Upper lobe of right lung (tissue), 1 donor: ENCODE results near the gene PRR15. TPM values are rescaled to one million over a fixed set of nuclear protein-coding genes. Genes with fewer than 3 reads are reported as not detected.

ENCODE experiments used
- ATAC-seq: fragments of 200-7000 bp; cut with Tn5 transposase; one replicate; pipeline ENCODE4 v1.9.1; 2020; ENCODE audit warnings: mild to moderate bottlenecking, moderate library complexity
- DNase-seq: peaks from one replicate; pipeline ENCODE4 v3.0.0-alpha.2; 2020
- H3K27ac ChIP-seq: fragments of 200-600 bp; one replicate; pipeline ENCODE4 v1.8.0; 2022
- H3K27me3 ChIP-seq: fragments of 200-600 bp; one replicate; pipeline ENCODE4 v1.8.0; 2022; ENCODE audit warnings: mild to moderate bottlenecking
- H3K36me3 ChIP-seq: fragments of 200-600 bp; one replicate; pipeline ENCODE4 v1.8.0; 2022
- H3K4me1 ChIP-seq: fragments of 200-600 bp; one replicate; pipeline ENCODE4 v1.8.0; 2022
- H3K4me3 ChIP-seq: fragments of 200-600 bp; one replicate; pipeline ENCODE4 v1.8.0; 2022; ENCODE audit warnings: mild to moderate bottlenecking
- H3K9me3 ChIP-seq: fragments of 200-600 bp; one replicate; pipeline ENCODE4 v1.8.0; 2022
- intact Hi-C: fragments of 100-400 bp; cut with DNase I; formaldehyde crosslinking; loops from one replicate; pipeline ENCODE4 v1.11.0; 2022
- total RNA-seq: library from RNA; stranded (reverse); fragmentation: NEBNext Ultra II Directional; extraction: Animal tissue kit (Norgen Biotek cat#: 25700); gene quantifications from one replicate; pipeline ENCODE4 v1.2.1, GENCODE V29; 2021
- TF ChIP-seq, protein P1 (sequence below): fragments of 200-600 bp; IDR thresholded peaks from one replicate; pipeline ENCODE4 v1.8.0; 2022; ENCODE audit warnings: antibody characterized with exemption
- donor health status: DM: no; HTN: yes; CAD: no; lungs with severe emphysema.

PRR15 gene
- total RNA-seq, 1 donor from 2014 or later: 2.1 TPM

DNA sequence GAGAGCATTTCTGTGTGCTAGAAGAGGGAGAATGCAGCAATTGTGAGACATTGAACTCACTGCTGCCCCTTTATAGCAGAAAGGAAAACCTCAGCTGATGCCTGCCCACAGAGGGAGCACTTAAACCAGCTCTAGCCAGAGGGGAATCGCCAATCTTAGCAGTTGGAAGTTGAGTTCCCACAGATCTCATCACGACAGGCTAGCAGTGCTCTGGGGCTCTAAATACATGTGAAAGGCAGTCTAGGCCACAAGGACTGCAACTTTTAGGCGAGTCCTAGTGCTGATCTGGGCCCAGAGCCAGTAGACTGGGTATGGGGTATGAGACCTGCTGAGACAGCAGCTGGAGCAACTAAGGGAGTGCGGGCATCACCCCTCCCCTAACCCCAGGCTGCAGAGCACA lies 25.2 kb upstream of the PRR15 start:
- H3K27me3 ChIP-seq: peaks cover 5% of the 10 kb centered on the region
- no peaks in the 10 kb centered on the region for H3K9me3 ChIP-seq
- H3K4me3 ChIP-seq: no peak overlapping the region
- H3K27ac ChIP-seq: no peak overlapping the region
- ATAC-seq (no peak), DNase-seq (no peak)
- no peaks in the 10 kb centered on the region for H3K4me1 ChIP-seq
- H3K36me3 ChIP-seq: no peaks in the 10 kb centered on the region
- intact Hi-C loops: no loop called here
- TF ChIP-seq, protein P1, sequence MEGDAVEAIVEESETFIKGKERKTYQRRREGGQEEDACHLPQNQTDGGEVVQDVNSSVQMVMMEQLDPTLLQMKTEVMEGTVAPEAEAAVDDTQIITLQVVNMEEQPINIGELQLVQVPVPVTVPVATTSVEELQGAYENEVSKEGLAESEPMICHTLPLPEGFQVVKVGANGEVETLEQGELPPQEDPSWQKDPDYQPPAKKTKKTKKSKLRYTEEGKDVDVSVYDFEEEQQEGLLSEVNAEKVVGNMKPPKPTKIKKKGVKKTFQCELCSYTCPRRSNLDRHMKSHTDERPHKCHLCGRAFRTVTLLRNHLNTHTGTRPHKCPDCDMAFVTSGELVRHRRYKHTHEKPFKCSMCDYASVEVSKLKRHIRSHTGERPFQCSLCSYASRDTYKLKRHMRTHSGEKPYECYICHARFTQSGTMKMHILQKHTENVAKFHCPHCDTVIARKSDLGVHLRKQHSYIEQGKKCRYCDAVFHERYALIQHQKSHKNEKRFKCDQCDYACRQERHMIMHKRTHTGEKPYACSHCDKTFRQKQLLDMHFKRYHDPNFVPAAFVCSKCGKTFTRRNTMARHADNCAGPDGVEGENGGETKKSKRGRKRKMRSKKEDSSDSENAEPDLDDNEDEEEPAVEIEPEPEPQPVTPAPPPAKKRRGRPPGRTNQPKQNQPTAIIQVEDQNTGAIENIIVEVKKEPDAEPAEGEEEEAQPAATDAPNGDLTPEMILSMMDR: no peak

- H3K27ac ChIP-seq: no peak overlapping the region
- TF ChIP-seq, protein P1: no peak
- H3K9me3 ChIP-seq: no peaks in the 10 kb centered on the region
- no peak for DNase-seq
- ATAC-seq: no peak
- intact Hi-C loops: no loop called here
- H3K27me3 ChIP-seq: peaks cover 5% of the 10 kb centered on the region
- H3K36me3 ChIP-seq: no peaks in the 10 kb centered on the region
- H3K4me1 ChIP-seq: no peaks in the 10 kb centered on the region
- H3K4me3 ChIP-seq: no peak overlapping the region
Measured at GRCh38 chr7:29539471-29539870, 24.2 kb upstream of the PRR15 start.

- Histone ChIP-seq H3K4me1 (no peaks in the 10 kb centered on the region), H3K27ac (no peak overlapping the region), H3K27me3 (no peaks in the 10 kb centered on the region), H3K4me3 (no peak overlapping the region), H3K9me3 (no peaks in the 10 kb centered on the region), H3K36me3 (no peaks in the 10 kb centered on the region)
- TF ChIP-seq, protein P1: no peak
- DNase-seq (no peak), ATAC-seq (no peak)
- intact Hi-C loops: no loop called here
Measured at GRCh38 chr7:29547421-29547820, 16.2 kb upstream of the PRR15 start.

GRCh38 chr7:29548823-29549222 lies 14.8 kb upstream of the PRR15 start:
- H3K9me3 ChIP-seq: no peaks in the 10 kb centered on the region
- DNase-seq: no peak

DNA sequence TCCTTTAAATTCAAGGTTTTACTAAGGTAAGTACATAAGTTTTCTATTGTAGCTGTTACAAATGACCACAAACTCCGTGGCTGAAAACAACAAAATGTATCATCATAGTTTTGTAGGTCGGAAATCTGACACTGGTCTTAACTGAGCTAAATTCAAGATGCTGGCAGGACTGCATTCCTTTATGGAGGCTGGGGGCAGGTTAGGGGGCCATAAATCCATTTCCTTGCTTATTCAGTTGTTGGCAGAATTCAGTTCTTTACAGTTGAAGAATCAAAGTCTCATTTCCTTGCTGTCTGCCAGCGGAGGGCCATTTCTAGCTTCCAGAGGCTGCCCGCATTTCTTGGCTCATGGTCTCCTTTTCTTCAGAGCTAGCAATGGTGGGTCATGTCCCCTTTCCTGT lies 11.2 kb upstream of the PRR15 start:
- no peak overlapping the region for H3K4me3 ChIP-seq
- DNase-seq (no peak), ATAC-seq (no peak)
- H3K27ac ChIP-seq: no peak overlapping the region
- H3K36me3 ChIP-seq: no peaks in the 10 kb centered on the region
- H3K4me1 ChIP-seq: no peaks in the 10 kb centered on the region
- intact Hi-C loops: no loop called here
- no peaks in the 10 kb centered on the region for H3K9me3 ChIP-seq
- H3K27me3 ChIP-seq: peaks cover 1% of the 10 kb centered on the region
- TF ChIP-seq, protein P1: no peak

More at GRCh38 chr7:29548823-29549222, 14.8 kb upstream of the PRR15 start:
- no peak overlapping the region for H3K27ac ChIP-seq
- TF ChIP-seq, protein P1: no peak
- no peak for ATAC-seq
- no peak overlapping the region for H3K4me3 ChIP-seq
- no peaks in the 10 kb centered on the region for H3K27me3 ChIP-seq
- no peaks in the 10 kb centered on the region for H3K4me1 ChIP-seq
- no peaks in the 10 kb centered on the region for H3K36me3 ChIP-seq
- intact Hi-C loops: no loop called here

GRCh38 chr7:29555061-29555460 lies 8.6 kb upstream of the PRR15 start:
- Histone ChIP-seq H3K4me1 (no peaks in the 10 kb centered on the region), H3K27ac (no peak overlapping the region), H3K36me3 (no peaks in the 10 kb centered on the region), H3K9me3 (no peaks in the 10 kb centered on the region), H3K27me3 (peaks cover 12% of the 10 kb centered on the region), H3K4me3 (no peak overlapping the region)
- no peak for DNase-seq
- ATAC-seq: no peak
- intact Hi-C loops: no loop called here
- TF ChIP-seq, protein P1: no peak
